GM19099 (cell line): ENCODE measurements around the gene ALX4.

Experiments
- POLR2A ChIP-seq: IDR thresholded peaks from 3 replicates; pipeline ENCODE4 v1.6.1; 2011; ENCODE audit warnings: low read depth; ENCODE audit not compliant: insufficient read length; ENCODE audit errors: extremely low read depth

The ALX4 gene

DNA sequence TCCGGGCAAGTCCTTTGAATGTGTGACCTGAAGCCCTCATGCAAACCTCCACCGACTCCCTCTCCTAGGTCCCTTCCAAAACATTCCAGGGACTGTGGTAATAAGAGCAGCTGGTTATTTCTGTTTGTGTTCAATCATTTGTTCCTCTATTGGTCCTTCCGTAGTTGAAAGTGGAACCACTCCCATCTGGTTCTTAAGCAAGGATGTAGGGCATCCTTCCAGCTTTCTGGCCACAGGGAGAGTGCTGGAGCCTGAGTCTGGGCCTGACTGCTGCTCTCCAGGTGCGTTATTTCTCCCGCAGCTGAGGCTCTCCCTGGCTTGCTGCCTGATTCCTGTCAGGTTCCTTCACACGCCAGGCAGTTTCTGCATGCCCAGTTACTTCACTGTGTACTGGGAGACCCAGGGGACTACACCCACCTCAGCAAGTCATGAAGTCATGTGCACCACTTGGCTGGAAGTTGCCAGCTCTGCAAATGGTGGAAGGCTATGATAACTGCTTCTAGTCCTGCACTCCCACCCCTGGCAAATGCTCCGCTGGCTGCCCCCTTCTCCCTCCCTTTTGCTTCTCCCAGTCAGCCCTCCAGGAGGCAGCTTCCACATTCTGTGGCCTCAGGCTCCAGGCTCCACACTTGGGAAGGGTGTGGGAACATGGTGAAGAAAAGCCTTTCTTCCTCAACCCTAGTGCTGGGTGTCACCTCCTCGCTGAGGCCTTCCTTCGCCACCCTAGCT lies 4.0 kb upstream of the ALX4 start:
- no peak for TF ChIP-seq POLR2A

GRCh38 chr11:44312876-44313275 lies 2.9 kb upstream of the ALX4 start:
- TF ChIP-seq POLR2A, result no peak

- TF ChIP-seq POLR2A, result no peak
These were observed 1.7 kb upstream of the ALX4 start for GRCh38 chr11:44311339-44312261.

GRCh38 chr11:44310463-44311272 lies 729 bp upstream of the ALX4 start:
- TF ChIP-seq POLR2A, result no peak

GRCh38 chr11:44310206-44310462 lies 195 bp upstream of the ALX4 start:
- TF ChIP-seq POLR2A, result no peak

GRCh38 chr11:44308923-44309477 lies 939 bp downstream of the ALX4 start:
- TF ChIP-seq POLR2A, result no peak

- no peak for TF ChIP-seq POLR2A
These were observed 1.6 kb downstream of the ALX4 start for GRCh38 chr11:44308256-44308922.

DNA sequence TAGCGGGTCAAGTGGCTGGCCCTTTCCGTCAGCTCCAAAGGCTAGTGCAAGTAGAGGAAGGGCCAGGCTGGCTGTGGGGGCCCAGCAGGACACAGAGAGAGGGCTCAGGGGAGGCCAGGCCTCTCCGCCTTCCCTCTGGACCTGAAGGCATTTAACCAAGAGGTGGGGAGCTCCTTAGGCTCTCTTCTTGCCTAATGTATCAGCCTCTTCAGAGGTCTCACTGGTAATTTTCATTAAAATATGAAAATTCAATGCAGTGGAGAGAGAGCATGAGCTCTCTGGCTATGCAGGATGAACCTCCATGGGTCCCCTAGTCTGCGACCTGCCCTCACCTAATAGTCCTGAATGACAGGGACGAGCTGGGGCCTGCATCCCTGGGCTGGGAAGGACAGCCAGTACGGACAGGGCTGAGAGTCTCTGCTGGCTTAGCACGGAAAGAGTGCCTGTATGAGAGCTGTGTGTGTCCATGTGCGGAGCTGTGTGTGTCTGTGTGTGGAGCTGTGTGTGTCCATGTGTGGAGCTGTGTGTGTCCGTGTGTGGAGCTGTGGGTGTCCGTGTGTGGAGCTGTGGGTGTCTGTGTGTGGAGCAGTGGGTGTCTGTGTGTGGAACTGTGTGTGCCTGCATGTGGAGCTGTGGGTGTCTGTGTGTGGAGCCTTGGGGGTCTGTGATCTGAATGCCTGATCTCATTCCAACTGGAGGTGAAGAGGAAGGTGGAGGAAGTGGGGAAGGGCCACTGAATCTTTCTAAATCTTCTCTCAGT lies 2.4 kb downstream of the ALX4 start:
- no peak for TF ChIP-seq POLR2A

- TF ChIP-seq POLR2A, result no peak
These were observed 3.1 kb downstream of the ALX4 start for GRCh38 chr11:44306918-44307244.

- TF ChIP-seq POLR2A, result no peak
These were observed 3.7 kb downstream of the ALX4 start for GRCh38 chr11:44306052-44306917.

- no peak for TF ChIP-seq POLR2A
These were observed 4.4 kb downstream of the ALX4 start for GRCh38 chr11:44305470-44306051.

- TF ChIP-seq POLR2A, result no peak
These were observed 4.9 kb downstream of the ALX4 start for GRCh38 chr11:44305026-44305469.
